SU-DHL-6 (cell line): ENCODE data around the gene ESAM.

Source experiments
- CTCF ChIP-seq: fragments of 200-600 bp; sonication (generic); IDR thresholded peaks from one replicate; pipeline ENCODE4 v1.5.1; 2017; ENCODE audit warnings: antibody characterized with exemption, mild to moderate bottlenecking, low read length, moderate library complexity; ENCODE audit not compliant: insufficient read depth, poor library complexity, severe bottlenecking
- EZH2phosphoT487 ChIP-seq: fragments of 200-600 bp; sonication (generic), shearing (Covaris generic); conservative IDR thresholded peaks from 2 replicates; pipeline ENCODE4 v1.6.1; 2018; ENCODE audit warnings: mild to moderate bottlenecking, antibody characterized with exemption, low read length, moderate library complexity, mixed read lengths

GRCh38 chr11:124759266-124760204 lies 2.6 kb downstream of the ESAM start:
- TF ChIP-seq CTCF (no peak), EZH2phosphoT487 (no peak)
